ENCODE measurements around the gene TUSC2.

Gene TUSC2

GRCh38 chr3:50296721-50297383 lies 31.2 kb downstream of the TUSC2 start:
- no peak for TF ChIP-seq TEAD4 (IDR thresholded peaks at IDR 0.05)
- no peak for TF ChIP-seq ZBTB7A (IDR thresholded peaks at IDR 0.05; ENCODE audit: low read depth)
- TF ChIP-seq NFIC (IDR thresholded peaks at IDR 0.05) = no peak
- no peak for TF ChIP-seq CEBPB (IDR thresholded peaks at IDR 0.05)
- no peak for TF ChIP-seq TCF12 (IDR thresholded peaks at IDR 0.05; ENCODE audit: low read depth)
- no peak for TF ChIP-seq MAX (IDR thresholded peaks at IDR 0.05)
- TF ChIP-seq REST (IDR thresholded peaks at IDR 0.05; ENCODE audit: low read depth) = no peak
- no peak for TF ChIP-seq FOXM1 (IDR thresholded peaks at IDR 0.05; ENCODE audit: borderline replicate concordance, low read depth)
- no peak for TF ChIP-seq EP300 (IDR thresholded peaks at IDR 0.05; ENCODE audit: borderline replicate concordance)
- TF ChIP-seq RAD21 (IDR thresholded peaks at IDR 0.05; ENCODE audit: low read depth) = no peak
- no peak for TF ChIP-seq TAF1 (IDR thresholded peaks at IDR 0.05; ENCODE audit: low read depth)
- TF ChIP-seq EGR1 (IDR thresholded peaks at IDR 0.05) = no peak
- TF ChIP-seq USF1 (IDR thresholded peaks at IDR 0.05) = no peak
- no peak for TF ChIP-seq YY1 (IDR thresholded peaks at IDR 0.05; ENCODE audit: low read depth)
- TF ChIP-seq CREB1 (IDR thresholded peaks at IDR 0.05; ENCODE audit: low read depth) = no peak

- TF ChIP-seq TCF12 (IDR thresholded peaks at IDR 0.05; ENCODE audit: low read depth) (no peak), ZBTB7A (IDR thresholded peaks at IDR 0.05; ENCODE audit: low read depth) (no peak), MAX (IDR thresholded peaks at IDR 0.05) (no peak), EGR1 (IDR thresholded peaks at IDR 0.05) (no peak), CREB1 (IDR thresholded peaks at IDR 0.05; ENCODE audit: low read depth) (no peak), TEAD4 (IDR thresholded peaks at IDR 0.05) (no peak), EP300 (IDR thresholded peaks at IDR 0.05; ENCODE audit: borderline replicate concordance) (no peak), RAD21 (IDR thresholded peaks at IDR 0.05; ENCODE audit: low read depth) (no peak), TAF1 (IDR thresholded peaks at IDR 0.05; ENCODE audit: low read depth) (no peak), USF1 (IDR thresholded peaks at IDR 0.05) (no peak), REST (IDR thresholded peaks at IDR 0.05; ENCODE audit: low read depth) (no peak), YY1 (IDR thresholded peaks at IDR 0.05; ENCODE audit: low read depth) (no peak), FOXM1 (IDR thresholded peaks at IDR 0.05; ENCODE audit: borderline replicate concordance, low read depth) (no peak), CEBPB (IDR thresholded peaks at IDR 0.05) (no peak), NFIC (IDR thresholded peaks at IDR 0.05) (no peak)
These were observed 32.2 kb downstream of the TUSC2 start for GRCh38 chr3:50295553-50296431.

- TF ChIP-seq YY1 (IDR thresholded peaks at IDR 0.05; ENCODE audit: low read depth) = no peak
- no peak for TF ChIP-seq TEAD4 (IDR thresholded peaks at IDR 0.05)
- TF ChIP-seq ZBTB7A (IDR thresholded peaks at IDR 0.05; ENCODE audit: low read depth) = no peak
- no peak for TF ChIP-seq EP300 (IDR thresholded peaks at IDR 0.05; ENCODE audit: borderline replicate concordance)
- no peak for TF ChIP-seq FOXM1 (IDR thresholded peaks at IDR 0.05; ENCODE audit: borderline replicate concordance, low read depth)
- no peak for TF ChIP-seq REST (IDR thresholded peaks at IDR 0.05; ENCODE audit: low read depth)
- TF ChIP-seq USF1 (IDR thresholded peaks at IDR 0.05) = no peak
- no peak for TF ChIP-seq NFIC (IDR thresholded peaks at IDR 0.05)
- TF ChIP-seq CEBPB (IDR thresholded peaks at IDR 0.05) = no peak
- no peak for TF ChIP-seq TCF12 (IDR thresholded peaks at IDR 0.05; ENCODE audit: low read depth)
- TF ChIP-seq TAF1 (IDR thresholded peaks at IDR 0.05; ENCODE audit: low read depth) = no peak
- no peak for TF ChIP-seq CREB1 (IDR thresholded peaks at IDR 0.05; ENCODE audit: low read depth)
- no peak for TF ChIP-seq EGR1 (IDR thresholded peaks at IDR 0.05)
- TF ChIP-seq MAX (IDR thresholded peaks at IDR 0.05) = no peak
- TF ChIP-seq RAD21 (IDR thresholded peaks at IDR 0.05; ENCODE audit: low read depth) = no peak
These were observed 33.3 kb downstream of the TUSC2 start for GRCh38 chr3:50294492-50295403.
